Activated CD8-positive, alpha-beta memory T cell treated with anti-CD3 and anti-CD28 coated beads for 4 hours (primary cell): Measurements from ENCODE around the gene TMEM255B.
"Not testable (repeated sequence)": the region's sequence is repeated elsewhere in the genome, so short reads cannot be mapped to it uniquely, and the experiment has no call there.

Source experiments
- DNase-seq, 2 donors: peaks; one replicate each; pipeline ENCODE4 v3.0.0-alpha.2; 2020; ENCODE audit warnings: low read depth in 2 of 2

The TMEM255B gene

DNA sequence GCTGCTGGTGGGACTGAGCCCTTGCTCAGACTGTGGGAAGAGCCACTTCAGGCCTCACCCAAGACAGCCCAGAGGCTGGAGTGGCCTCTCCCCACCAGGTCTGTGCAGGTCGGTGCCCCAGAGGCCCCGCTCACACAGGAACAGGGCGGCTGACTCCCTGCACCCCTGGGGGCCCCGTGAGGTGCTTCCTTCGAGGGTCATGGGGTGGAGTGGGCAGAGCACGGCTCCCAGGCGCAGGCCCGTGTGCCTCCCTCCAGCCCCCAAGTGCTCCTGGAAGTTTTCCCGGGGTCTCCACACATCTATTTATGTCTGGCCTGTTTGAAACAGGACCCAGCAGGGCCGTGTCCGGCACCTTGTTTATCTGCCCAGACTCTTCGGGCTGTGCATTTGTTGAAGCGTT is 9.5 kb upstream of the TMEM255B start:
- DNase-seq = no peak

GRCh38 chr13:113749967-113750366 is 9.1 kb upstream of the TMEM255B start:
- DNase-seq = no peak

- no peak for DNase-seq
Observed at GRCh38 chr13:113750554-113751399, 8.2 kb upstream of the TMEM255B start.

DNA sequence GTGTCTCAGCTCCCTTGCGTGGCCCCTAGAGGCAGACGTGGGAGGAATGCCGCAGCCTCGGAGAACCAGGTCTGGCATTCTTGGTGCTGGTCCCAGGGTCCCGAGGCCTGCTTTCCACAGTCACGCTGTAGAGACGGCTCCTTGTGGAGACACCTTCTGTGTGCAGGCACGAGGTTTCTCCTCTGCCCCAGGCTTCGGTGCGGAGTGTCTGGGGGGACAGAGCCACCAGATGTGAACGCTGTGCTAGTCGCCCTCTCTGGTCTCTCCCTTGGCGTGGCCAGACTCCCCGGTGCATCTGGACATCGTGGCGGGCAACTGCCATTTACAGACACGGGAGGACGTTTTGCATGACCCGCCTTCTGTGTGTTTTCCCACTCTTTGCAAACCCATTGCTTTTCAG is 7.5 kb upstream of the TMEM255B start:
- DNase-seq = no peak

GRCh38 chr13:113752211-113752986 is 6.6 kb upstream of the TMEM255B start:
- not testable (repeated sequence) for DNase-seq

DNA sequence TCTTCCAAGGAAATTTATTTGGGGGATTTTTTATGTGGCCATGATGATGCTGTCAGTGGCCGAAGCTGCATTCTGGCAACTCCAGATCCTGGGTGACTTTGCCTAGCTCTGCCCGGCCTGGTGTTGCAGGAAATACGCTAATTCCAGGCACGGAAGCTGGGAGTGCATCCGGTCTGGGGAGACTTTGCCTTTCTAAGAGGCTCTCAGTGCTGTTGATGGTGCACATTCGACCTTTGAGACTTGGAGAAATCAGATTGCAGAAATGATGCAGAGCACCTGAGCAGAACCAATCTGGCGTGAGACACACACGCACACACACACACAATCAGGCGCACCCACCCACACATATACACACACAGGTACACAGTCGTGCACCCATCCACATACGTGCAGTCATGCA is 5.9 kb upstream of the TMEM255B start:
- no peak for DNase-seq

DNA sequence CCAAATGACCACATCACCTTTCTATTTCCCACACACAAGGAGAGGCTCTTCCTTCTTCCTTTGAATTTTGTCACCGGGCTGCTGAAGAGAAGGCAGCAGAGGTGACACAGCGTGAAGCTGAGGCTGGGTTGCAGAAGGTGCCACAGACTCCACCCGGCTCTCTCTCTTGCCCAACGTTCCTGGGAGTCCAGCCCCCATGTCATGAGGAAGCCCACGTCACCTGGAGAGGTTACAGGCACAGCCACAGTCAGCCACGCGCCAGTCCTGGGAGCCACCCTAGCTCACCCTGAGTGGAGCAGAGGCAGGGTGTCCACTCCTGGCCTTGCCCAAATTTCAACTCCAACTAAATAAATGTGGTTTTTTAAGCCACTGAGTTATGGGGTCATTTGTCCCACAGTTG is 4.8 kb upstream of the TMEM255B start:
- DNase-seq = no peak

DNA sequence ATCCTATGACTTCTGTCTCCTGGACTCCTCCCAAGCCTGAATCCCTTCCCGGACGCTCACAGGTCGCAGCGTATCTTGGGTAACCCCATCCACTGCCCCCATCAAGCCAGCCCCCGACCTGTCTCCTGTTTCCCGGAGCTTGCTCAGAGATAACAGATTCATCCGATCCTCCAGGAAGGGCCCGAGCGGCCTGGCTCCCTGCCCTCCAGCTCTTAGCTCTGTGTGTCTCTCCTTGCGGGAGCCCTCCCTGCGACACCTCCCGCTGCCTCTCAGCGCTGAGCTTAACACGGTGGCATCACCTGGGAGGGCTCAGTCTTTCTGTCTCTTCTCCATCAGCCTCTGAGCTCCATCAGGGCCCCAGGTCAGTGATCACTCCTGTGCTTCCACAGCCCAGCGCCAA is 4.3 kb upstream of the TMEM255B start:
- DNase-seq = no peak

DNA sequence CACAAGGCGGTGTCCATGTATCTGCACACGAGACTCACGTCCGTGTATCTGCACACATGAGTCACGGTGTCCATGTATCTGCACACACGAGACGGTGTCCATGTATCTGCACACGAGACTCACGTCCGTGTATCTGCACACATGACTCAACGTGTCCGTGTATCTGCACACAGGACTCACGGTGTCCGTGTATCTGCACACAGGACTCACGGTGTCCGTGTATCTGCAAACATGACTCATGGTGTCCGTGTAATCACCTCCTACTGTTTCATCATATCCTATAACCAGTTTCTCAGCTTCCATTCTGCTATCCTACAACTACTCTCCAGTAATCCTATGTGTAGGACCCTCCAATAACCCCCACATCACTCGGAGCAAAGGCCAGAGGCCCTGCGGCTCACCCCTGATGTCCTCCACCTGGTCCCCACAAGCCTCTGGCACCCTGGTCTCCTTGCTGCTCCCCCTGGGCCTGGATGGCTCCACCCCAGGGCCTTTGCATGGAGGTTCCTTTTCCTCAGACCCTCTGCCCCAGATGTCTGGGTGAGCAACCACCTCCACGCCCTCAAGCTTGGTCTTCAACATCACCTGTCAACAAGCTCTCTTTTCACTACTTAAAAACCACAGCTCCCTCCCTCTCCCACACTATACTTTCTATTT is 2.5 kb upstream of the TMEM255B start:
- DNase-seq = no peak

DNA sequence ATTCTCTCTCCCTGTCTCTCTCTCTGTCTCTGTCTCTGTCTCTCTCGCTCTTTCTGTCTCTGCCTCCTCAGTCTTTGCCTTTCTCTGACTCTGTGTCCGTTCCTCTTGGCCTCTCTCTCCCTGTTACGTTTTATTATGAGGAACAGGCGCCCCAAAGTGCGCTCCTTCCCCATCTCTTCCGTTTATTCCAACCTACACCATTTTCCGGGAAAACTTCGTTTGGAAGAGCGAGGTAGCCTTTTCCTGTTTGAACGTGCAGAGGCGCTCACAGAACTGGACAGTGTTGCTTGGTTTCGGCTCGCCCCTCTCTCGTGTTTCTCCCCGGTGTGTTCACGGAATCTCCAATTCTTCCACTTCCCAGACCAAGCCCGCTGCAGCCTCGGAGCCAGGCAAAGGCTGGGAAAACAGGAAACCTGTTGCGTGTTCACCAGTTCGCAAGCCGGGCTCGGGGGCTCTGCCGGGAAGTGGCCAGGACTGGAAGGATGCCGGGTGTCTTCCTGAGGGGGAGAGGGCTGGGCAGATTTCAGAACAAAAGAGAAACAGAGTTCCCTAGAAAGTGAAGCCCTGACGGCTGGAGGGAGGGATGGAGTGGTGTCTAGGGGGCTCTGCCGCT is 605 bp downstream of the TMEM255B start:
- no peak for DNase-seq

- no peak for DNase-seq
Observed at GRCh38 chr13:113761136-113761535, 2.1 kb downstream of the TMEM255B start.

GRCh38 chr13:113762075-113762474 is 3.0 kb downstream of the TMEM255B start:
- no peak for DNase-seq

- no peak for DNase-seq
Observed at GRCh38 chr13:113762538-113762937, 3.5 kb downstream of the TMEM255B start.

GRCh38 chr13:113763254-113763653 is 4.2 kb downstream of the TMEM255B start:
- DNase-seq = no peak

DNA sequence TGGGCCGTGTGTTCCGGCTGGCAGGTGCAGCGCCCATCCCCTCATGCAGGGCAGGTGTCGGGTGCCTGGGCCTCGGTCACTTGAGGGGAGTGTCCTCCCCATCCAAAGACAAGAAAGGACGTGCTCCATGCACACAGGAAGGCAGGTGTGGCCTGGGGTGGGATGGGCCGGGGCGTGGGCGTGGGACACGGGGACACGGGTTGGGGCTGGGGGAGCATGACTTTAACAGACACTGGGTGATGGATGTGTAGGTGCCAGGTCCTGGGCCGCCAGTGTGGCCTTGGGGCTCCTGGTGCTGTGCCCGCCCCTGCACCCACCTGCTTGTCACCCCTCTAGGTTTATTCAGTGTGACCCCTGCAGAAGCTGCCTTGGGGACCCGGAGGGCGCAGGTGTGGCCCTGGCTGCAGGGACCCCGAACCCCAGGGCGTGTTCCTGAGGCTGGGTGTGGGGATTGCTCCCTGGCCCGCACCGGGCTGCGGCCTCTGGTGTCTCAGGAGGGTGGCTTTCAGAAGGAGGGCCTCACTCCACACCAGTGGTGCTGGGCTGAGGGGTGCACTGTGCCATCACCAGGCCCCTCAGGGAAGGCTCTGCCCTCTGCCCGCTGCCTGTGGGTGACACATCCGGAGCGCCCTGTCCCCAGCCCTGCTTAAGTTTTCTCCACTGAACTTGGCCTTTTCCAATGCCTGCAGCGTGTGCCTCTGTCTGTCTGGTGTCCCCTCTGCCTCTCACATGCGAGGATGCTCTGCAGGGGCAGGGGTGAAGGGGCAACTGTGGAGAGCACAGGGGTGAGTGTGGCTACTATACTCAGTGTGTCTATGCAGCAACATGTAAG is 5.2 kb downstream of the TMEM255B start:
- no peak for DNase-seq

- no peak for DNase-seq
Observed at GRCh38 chr13:113764793-113765563, 6.0 kb downstream of the TMEM255B start.

GRCh38 chr13:113765564-113765910 is 6.5 kb downstream of the TMEM255B start:
- no peak for DNase-seq

GRCh38 chr13:113766035-113766800 is 7.2 kb downstream of the TMEM255B start:
- no peak for DNase-seq

DNA sequence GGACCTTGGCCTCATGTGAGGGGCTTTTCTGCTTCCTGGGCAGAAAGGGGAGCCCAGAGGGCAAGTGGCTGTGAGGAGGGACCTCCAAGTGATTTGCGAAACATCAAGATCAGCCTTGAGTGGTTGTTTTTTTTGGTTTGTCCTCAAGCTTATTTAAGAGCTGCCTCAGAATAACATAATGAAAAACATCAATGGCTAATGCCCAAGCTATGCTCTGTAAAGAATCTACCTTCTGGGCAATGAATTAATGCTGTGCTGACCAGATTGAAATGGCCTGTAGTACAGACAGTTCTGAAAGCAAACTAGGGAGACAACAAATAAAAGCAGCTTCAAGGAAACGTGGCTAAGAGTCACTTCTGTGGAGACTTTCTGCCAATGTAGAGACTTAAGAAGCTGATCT is 8.3 kb downstream of the TMEM255B start:
- no peak for DNase-seq
